HAP-1 (cell line): ENCODE measurements around the gene CCDC124.

ENCODE experiments used
- DNase-seq, 2 experiments: peaks; one replicate each; pipeline ENCODE4 v3.0.0-alpha.2; 2016 to 2020; ENCODE audit warnings: low spot score in 2 of 2
- H3K27me3 ChIP-seq: fragments of 250-450 bp; sonication (Bioruptor Pico); 2 replicates; pipeline ENCODE4 v1.5.1; 2020; ENCODE audit warnings: low read depth, mild to moderate bottlenecking, moderate library complexity
- H3K36me3 ChIP-seq: fragments of 250-450 bp; sonication (Bioruptor Pico); replicated peaks from 2 replicates; pipeline ENCODE4 v1.5.1; 2020; ENCODE audit warnings: mild to moderate bottlenecking
- H3K4me1 ChIP-seq: fragments of 250-450 bp; sonication (Bioruptor Pico); 2 replicates; pipeline ENCODE4 v1.5.1; 2020; ENCODE audit warnings: mild to moderate bottlenecking
- H3K4me3 ChIP-seq: fragments of 250-450 bp; sonication (Bioruptor Pico); 2 replicates; pipeline ENCODE4 v1.5.1; 2020; ENCODE audit warnings: mild to moderate bottlenecking, moderate library complexity
- H3K9me3 ChIP-seq: fragments of 250-450 bp; sonication (Bioruptor Pico); 2 replicates; pipeline ENCODE4 v1.5.1; 2020; ENCODE audit warnings: mild to moderate bottlenecking, moderate library complexity
- in situ Hi-C: fragments of 300-500 bp; cut with MboI; formaldehyde crosslinking; loops from 3 replicates; pipeline ENCODE4 v1.14.3; 2020; ENCODE audit warnings: low sequenced_read_pairs, inconsistent platforms, mixed read lengths

CCDC124 gene

GRCh38 chr19:17953316-17953801 is 20.5 kb downstream of the CCDC124 start:
- DNase-seq, result no peak
- no peaks in the 10 kb centered on the region for H3K36me3 ChIP-seq

GRCh38 chr19:17953869-17954268 is 21.1 kb downstream of the CCDC124 start:
- no peak overlapping the region for H3K4me3 ChIP-seq
- no peaks in the 10 kb centered on the region for H3K9me3 ChIP-seq
- in situ Hi-C loops, result no loop called here
- no peaks in the 10 kb centered on the region for H3K27me3 ChIP-seq
- peak; percentile 31 to 60 for DNase-seq
- H3K36me3 ChIP-seq, result no peaks in the 10 kb centered on the region
- H3K4me1 ChIP-seq, result peaks cover 39% of the 10 kb centered on the region

More at GRCh38 chr19:17953316-17953801, 20.5 kb downstream of the CCDC124 start:
- Histone ChIP-seq H3K4me3 (peak overlapping the region; percentile 44), H3K4me1 (peaks cover 39% of the 10 kb centered on the region), H3K9me3 (no peaks in the 10 kb centered on the region), H3K27me3 (no peaks in the 10 kb centered on the region)
- in situ Hi-C loops, result no loop called here

- no peaks in the 10 kb centered on the region for H3K36me3 ChIP-seq
- in situ Hi-C loops, result no loop called here
- H3K4me3 ChIP-seq, result no peak overlapping the region
- H3K27me3 ChIP-seq, result no peaks in the 10 kb centered on the region
- no peak for DNase-seq
- no peaks in the 10 kb centered on the region for H3K9me3 ChIP-seq
- peaks cover 35% of the 10 kb centered on the region for H3K4me1 ChIP-seq
These were observed 21.6 kb downstream of the CCDC124 start for GRCh38 chr19:17954401-17954800.

- H3K36me3 ChIP-seq, result no peaks in the 10 kb centered on the region
- in situ Hi-C loops, result no loop called here
- no peak for DNase-seq
- H3K4me1 ChIP-seq, result peaks cover 10% of the 10 kb centered on the region
- H3K27me3 ChIP-seq, result no peaks in the 10 kb centered on the region
- no peaks in the 10 kb centered on the region for H3K9me3 ChIP-seq
- no peak overlapping the region for H3K4me3 ChIP-seq
These were observed 24.5 kb downstream of the CCDC124 start for GRCh38 chr19:17957149-17957849.

- in situ Hi-C loops, result no loop called here
- Histone ChIP-seq H3K36me3 (no peaks in the 10 kb centered on the region), H3K4me3 (no peak overlapping the region), H3K9me3 (no peaks in the 10 kb centered on the region), H3K4me1 (peaks cover 10% of the 10 kb centered on the region), H3K27me3 (no peaks in the 10 kb centered on the region)
- no peak for DNase-seq
These were observed 25.1 kb downstream of the CCDC124 start for GRCh38 chr19:17957885-17958284.

GRCh38 chr19:17963936-17964691 is 31.3 kb downstream of the CCDC124 start:
- no peak for DNase-seq
- H3K4me3 ChIP-seq, result no peak overlapping the region
- no peaks in the 10 kb centered on the region for H3K36me3 ChIP-seq
- in situ Hi-C loops, result no loop called here
- no peaks in the 10 kb centered on the region for H3K27me3 ChIP-seq
- H3K9me3 ChIP-seq, result no peaks in the 10 kb centered on the region
- no peaks in the 10 kb centered on the region; the same call in 1 of the 2 replicates for H3K4me1 ChIP-seq

GRCh38 chr19:17965370-17966128 is 32.7 kb downstream of the CCDC124 start:
- H3K4me1 ChIP-seq, result no peaks in the 10 kb centered on the region; the same call in 1 of the 2 replicates
- H3K36me3 ChIP-seq, result no peaks in the 10 kb centered on the region
- H3K4me3 ChIP-seq, result no peak overlapping the region
- in situ Hi-C loops, result no loop called here
- H3K9me3 ChIP-seq, result no peaks in the 10 kb centered on the region
- DNase-seq, result no peak
- H3K27me3 ChIP-seq, result no peaks in the 10 kb centered on the region

GRCh38 chr19:17966129-17966483 is 33.3 kb downstream of the CCDC124 start:
- Histone ChIP-seq H3K4me1 (no peaks in the 10 kb centered on the region; the same call in 1 of the 2 replicates), H3K36me3 (no peaks in the 10 kb centered on the region), H3K9me3 (no peaks in the 10 kb centered on the region), H3K27me3 (no peaks in the 10 kb centered on the region), H3K4me3 (no peak overlapping the region)
- DNase-seq, result no peak
- in situ Hi-C loops, result no loop called here

GRCh38 chr19:17966550-17967256 is 33.9 kb downstream of the CCDC124 start, which contains the start of gene KCNN1:
Gene KCNN1, plus strand, starts transcription at chr19:17967107. Its CDS starts 6,782 bp downstream, at chr19:17973889.
- H3K9me3 ChIP-seq, result no peaks in the 10 kb centered on the region
- H3K4me1 ChIP-seq, result no peaks in the 10 kb centered on the region; the same call in 1 of the 2 replicates
- H3K27me3 ChIP-seq, result no peaks in the 10 kb centered on the region
- in situ Hi-C loops, result no loop called here
- no peaks in the 10 kb centered on the region for H3K36me3 ChIP-seq
- H3K4me3 ChIP-seq, result peak within 1 kb of the TSS; percentile 43
- peak; percentile 44 to 80 for DNase-seq

- peak overlapping the region; percentile 43 for H3K4me3 ChIP-seq
- in situ Hi-C loops, result no loop called here
- no peaks in the 10 kb centered on the region for H3K36me3 ChIP-seq
- H3K27me3 ChIP-seq, result no peaks in the 10 kb centered on the region
- DNase-seq, result peak in 1 of 2 experiments; percentile 20
- no peaks in the 10 kb centered on the region; the same call in 1 of the 2 replicates for H3K4me1 ChIP-seq
- H3K9me3 ChIP-seq, result no peaks in the 10 kb centered on the region
These were observed 34.6 kb downstream of the CCDC124 start for GRCh38 chr19:17967257-17968051.

GRCh38 chr19:17968362-17968761 is 35.5 kb downstream of the CCDC124 start:
- H3K9me3 ChIP-seq, result no peaks in the 10 kb centered on the region
- no peaks in the 10 kb centered on the region; the same call in 1 of the 2 replicates for H3K4me1 ChIP-seq
- no peak for DNase-seq
- no peaks in the 10 kb centered on the region for H3K36me3 ChIP-seq
- H3K4me3 ChIP-seq, result no peak overlapping the region
- in situ Hi-C loops, result no loop called here
- no peaks in the 10 kb centered on the region for H3K27me3 ChIP-seq

- Histone ChIP-seq H3K27me3 (no peaks in the 10 kb centered on the region), H3K36me3 (peaks cover 3% of the 10 kb centered on the region; the same call in 1 of the 2 replicates), H3K9me3 (no peaks in the 10 kb centered on the region), H3K4me3 (no peak overlapping the region), H3K4me1 (no peaks in the 10 kb centered on the region; the same call in 1 of the 2 replicates)
- DNase-seq, result no peak
- in situ Hi-C loops, result no loop called here
These were observed 36.4 kb downstream of the CCDC124 start for GRCh38 chr19:17969096-17969792.
